Suprapubic skin (tissue), 4 donors: Measurements from ENCODE around the gene CA12.

Experiments
- CTCF ChIP-seq, 2 donors: fragments of 200-600 bp in 1 of 2; fragments of 450-650 bp in 1 of 2; sonication (generic) in 1 of 2; IDR thresholded peaks; one replicate each; pipeline ENCODE4 v1.5.1; 2016 to 2019; ENCODE audit warnings: antibody characterized with exemption in 2 of 2, mild to moderate bottlenecking in 1 of 2, moderate library complexity in 1 of 2
- POLR2A ChIP-seq, 2 donors: fragments of 450-650 bp; IDR thresholded peaks; one replicate each; pipeline ENCODE4 v1.6.1; 2017; ENCODE audit warnings: antibody characterized with exemption in 2 of 2, mild to moderate bottlenecking in 2 of 2, moderate library complexity in 2 of 2
- POLR2AphosphoS5 ChIP-seq, 3 donors: sonication (generic); formaldehyde crosslinking; IDR thresholded peaks; one replicate each; pipeline ENCODE4 v1.6.1; 2017; ENCODE audit warnings: antibody characterized with exemption in 3 of 3

DNA sequence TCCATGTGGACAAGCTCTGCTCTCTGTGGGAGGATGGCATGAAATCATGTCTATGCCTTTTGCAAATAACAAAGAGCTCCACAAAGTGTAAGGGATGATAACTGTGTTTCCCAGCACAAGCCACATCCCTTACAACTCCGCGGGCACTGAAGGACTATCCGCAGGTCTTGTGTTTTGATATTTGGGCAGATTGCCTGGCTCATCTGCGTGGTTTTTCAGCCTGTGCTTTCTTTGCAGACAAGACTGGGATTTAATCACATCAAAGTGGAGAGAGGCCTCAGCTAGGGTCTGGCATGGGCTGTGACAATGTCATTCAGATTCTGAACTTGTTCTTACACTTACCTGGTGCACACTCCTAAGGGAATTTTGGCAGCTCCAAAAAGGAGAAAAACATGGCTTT is 30.2 kb upstream of the CA12 start:
- no peak for TF ChIP-seq CTCF (IDR thresholded peaks at IDR 0.05)
- no peak for TF ChIP-seq POLR2AphosphoS5 (IDR thresholded peaks at IDR 0.05)
- TF ChIP-seq POLR2A (IDR thresholded peaks at IDR 0.05): no peak
